Skeletal muscle cell (primary cell): ENCODE data around the gene CYP46A1.

ENCODE experiments used
- DNase-seq: peaks from one replicate; pipeline ENCODE4 v3.0.0-alpha.2; 2010; ENCODE audit warnings: low read depth
- H3K4me3 ChIP-seq: 2 replicates; pipeline ENCODE4 v1.5.1; 2011; ENCODE audit warnings: low read depth, mild to moderate bottlenecking, control low read depth, low read length, moderate library complexity

Gene CYP46A1

GRCh38 chr14:99749763-99750715 lies 65.9 kb downstream of the CYP46A1 start:
- DNase-seq = no peak
- H3K4me3 ChIP-seq = no peak overlapping the region

GRCh38 chr14:99750746-99751450 lies 66.8 kb downstream of the CYP46A1 start:
- no peak overlapping the region for H3K4me3 ChIP-seq

GRCh38 chr14:99751539-99752485 lies 67.7 kb downstream of the CYP46A1 start:
- DNase-seq = no peak
- no peak overlapping the region for H3K4me3 ChIP-seq

More at GRCh38 chr14:99750746-99751450, 66.8 kb downstream of the CYP46A1 start:
- DNase-seq = no peak

GRCh38 chr14:99752486-99753121 lies 68.5 kb downstream of the CYP46A1 start:
- no peak for DNase-seq
- no peak overlapping the region for H3K4me3 ChIP-seq

- no peak for DNase-seq
- no peak overlapping the region for H3K4me3 ChIP-seq
These were observed 69.4 kb downstream of the CYP46A1 start for GRCh38 chr14:99753225-99754140.

- H3K4me3 ChIP-seq = no peak overlapping the region
- DNase-seq = no peak
These were observed 70.3 kb downstream of the CYP46A1 start for GRCh38 chr14:99754141-99755067.

GRCh38 chr14:99755068-99755405 lies 70.9 kb downstream of the CYP46A1 start:
- no peak for DNase-seq
- no peak overlapping the region for H3K4me3 ChIP-seq

GRCh38 chr14:99755629-99756603 lies 71.8 kb downstream of the CYP46A1 start:
- DNase-seq = peak; percentile 72
- H3K4me3 ChIP-seq = no peak overlapping the region

GRCh38 chr14:99756796-99757195 lies 72.7 kb downstream of the CYP46A1 start:
- H3K4me3 ChIP-seq = no peak overlapping the region
- DNase-seq = no peak

GRCh38 chr14:99757331-99758070 lies 73.4 kb downstream of the CYP46A1 start:
- peak; percentile 91 for DNase-seq

GRCh38 chr14:99758121-99758821 lies 74.2 kb downstream of the CYP46A1 start:
- no peak overlapping the region for H3K4me3 ChIP-seq
- DNase-seq = peak; percentile 79

More at GRCh38 chr14:99757331-99758070, 73.4 kb downstream of the CYP46A1 start:
- no peak overlapping the region for H3K4me3 ChIP-seq

- H3K4me3 ChIP-seq = no peak overlapping the region
- no peak for DNase-seq
These were observed 74.9 kb downstream of the CYP46A1 start for GRCh38 chr14:99758872-99759545.

GRCh38 chr14:99759546-99759925 lies 75.4 kb downstream of the CYP46A1 start:
- H3K4me3 ChIP-seq = no peak overlapping the region
- no peak for DNase-seq

GRCh38 chr14:99760817-99761216 lies 76.7 kb downstream of the CYP46A1 start:
- no peak overlapping the region for H3K4me3 ChIP-seq
- no peak for DNase-seq
